ENCODE results near the gene ARHGDIG. TPM values are rescaled to one million over a fixed set of nuclear protein-coding genes. Genes with fewer than 3 reads are reported as not detected.

The ARHGDIG gene
- total RNA-seq, 1 donor from 2014 or later, result 12.3 TPM

DNA sequence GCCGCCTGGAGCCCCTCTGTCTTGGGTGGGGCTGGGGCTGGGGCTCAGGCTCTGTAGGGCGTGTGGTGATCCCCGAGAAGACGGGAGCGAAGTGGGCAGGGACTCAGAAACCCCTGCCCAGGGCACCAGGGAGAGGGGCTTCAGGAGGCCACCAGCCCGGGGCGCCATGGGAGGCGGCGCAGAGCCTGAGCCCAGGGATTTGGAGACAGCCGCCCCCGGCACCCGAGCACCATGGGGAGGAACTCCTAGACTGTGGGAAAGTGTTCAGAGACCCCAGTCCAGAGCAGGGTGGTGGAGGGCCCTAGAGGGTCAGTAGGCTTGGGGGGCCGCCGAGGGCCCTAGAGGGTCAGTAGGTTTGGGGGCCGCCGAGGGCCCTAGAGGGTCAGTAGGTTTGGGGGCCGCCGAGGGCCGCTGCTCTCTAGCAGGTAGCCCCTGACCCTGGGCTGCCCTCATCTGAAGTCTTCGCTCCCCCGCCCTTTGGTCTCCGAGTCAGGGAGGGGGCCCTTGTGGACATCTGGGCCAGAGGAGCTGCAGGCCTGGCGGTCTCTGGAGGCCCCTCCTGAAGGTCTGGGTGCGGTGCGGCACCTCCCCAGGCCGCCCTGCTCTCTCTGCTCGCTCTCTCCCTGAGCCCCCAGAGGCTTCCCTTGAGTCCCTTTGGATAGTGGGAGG is 734 bp downstream of the ARHGDIG start:
- no peak for DNase-seq (ENCODE audit: low read depth, low spot score)

GRCh38 chr16:281660-282255 is 1.4 kb downstream of the ARHGDIG start:
- no peak for DNase-seq (ENCODE audit: low read depth, low spot score)

GRCh38 chr16:282491-282890 is 2.1 kb downstream of the ARHGDIG start:
- DNase-seq (ENCODE audit: low read depth, low spot score), result no peak

DNA sequence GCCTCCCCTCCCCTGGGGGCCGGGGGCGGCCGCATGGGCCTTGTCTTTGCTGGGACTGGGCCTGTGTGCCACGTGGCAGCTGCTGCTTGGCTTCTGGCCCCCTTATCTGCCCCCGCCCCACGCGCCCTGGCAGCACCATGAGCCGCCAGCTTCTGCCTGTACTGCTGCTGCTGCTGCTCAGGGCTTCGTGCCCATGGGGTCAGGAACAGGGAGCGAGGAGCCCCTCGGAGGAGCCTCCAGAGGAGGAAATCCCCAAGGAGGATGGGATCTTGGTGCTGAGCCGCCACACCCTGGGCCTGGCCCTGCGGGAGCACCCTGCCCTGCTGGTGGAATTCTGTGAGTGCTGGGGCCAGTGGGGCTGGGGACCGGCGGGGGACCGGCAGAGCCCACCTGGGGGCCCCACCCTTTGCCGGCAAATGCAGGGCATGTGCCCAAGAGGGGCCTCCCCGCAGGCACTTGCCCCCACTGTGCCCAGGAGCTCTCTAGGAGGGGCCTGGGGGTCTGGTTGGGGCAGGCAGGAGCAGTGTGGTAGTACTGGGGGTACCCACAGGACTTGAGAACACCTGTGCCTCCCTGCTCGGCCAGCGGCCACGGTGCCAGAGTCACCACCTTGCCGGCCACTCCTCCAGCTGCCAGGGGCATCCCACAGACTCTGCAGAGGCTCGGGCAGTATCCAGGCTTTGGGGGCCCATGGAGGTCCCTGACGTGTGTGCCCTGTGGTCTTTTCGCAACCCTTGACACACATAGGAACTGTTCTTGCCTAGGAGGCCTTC is 2.8 kb downstream of the ARHGDIG start, which contains the start of gene PDIA2:
Gene PDIA2, plus strand, starts transcription at position 132 of the 773 bp plus-strand sequence. Its CDS starts 6 bp downstream, at position 138.
- no peak for DNase-seq (ENCODE audit: low read depth, low spot score)

- no peak for DNase-seq (ENCODE audit: low read depth, low spot score)
Measured at GRCh38 chr16:284204-285120, 4.1 kb downstream of the ARHGDIG start.

DNA sequence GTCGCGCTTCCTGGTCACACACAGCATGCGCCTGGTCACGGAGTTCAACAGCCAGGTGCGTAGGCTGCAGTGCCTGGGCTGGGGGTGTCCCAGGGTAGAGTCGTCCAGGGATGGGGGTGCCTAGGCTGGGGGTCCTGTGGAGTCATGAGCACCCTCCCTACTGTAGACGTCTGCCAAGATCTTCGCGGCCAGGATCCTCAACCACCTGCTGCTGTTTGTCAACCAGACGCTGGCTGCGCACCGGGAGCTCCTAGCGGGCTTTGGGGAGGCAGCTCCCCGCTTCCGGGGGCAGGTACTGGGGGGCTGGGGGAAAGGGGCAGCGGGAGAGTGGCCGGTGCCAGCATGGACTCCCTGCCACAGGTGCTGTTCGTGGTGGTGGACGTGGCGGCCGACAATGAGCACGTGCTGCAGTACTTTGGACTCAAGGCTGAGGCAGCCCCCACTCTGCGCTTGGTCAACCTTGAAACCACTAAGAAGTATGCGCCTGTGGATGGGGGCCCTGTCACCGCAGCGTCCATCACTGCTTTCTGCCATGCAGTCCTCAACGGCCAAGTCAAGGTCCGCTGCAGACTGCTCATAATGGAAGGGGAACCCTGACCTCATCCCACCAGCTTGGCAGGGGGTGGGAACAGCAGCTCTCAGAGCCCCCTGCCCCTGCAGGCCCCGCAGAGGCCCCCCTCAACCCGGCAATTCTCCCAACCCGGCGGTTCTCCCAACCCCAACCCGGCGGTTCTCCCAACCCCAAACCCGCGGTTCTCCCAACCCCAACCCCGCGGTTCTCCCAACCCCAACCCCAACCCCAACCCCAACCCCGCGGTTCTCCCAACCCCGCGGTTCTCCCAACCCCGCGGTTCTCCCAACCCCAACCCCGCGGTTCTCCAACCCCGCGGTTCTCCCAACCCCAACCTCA is 5.0 kb downstream of the ARHGDIG start:
- DNase-seq (ENCODE audit: low read depth, low spot score), result no peak

DNA sequence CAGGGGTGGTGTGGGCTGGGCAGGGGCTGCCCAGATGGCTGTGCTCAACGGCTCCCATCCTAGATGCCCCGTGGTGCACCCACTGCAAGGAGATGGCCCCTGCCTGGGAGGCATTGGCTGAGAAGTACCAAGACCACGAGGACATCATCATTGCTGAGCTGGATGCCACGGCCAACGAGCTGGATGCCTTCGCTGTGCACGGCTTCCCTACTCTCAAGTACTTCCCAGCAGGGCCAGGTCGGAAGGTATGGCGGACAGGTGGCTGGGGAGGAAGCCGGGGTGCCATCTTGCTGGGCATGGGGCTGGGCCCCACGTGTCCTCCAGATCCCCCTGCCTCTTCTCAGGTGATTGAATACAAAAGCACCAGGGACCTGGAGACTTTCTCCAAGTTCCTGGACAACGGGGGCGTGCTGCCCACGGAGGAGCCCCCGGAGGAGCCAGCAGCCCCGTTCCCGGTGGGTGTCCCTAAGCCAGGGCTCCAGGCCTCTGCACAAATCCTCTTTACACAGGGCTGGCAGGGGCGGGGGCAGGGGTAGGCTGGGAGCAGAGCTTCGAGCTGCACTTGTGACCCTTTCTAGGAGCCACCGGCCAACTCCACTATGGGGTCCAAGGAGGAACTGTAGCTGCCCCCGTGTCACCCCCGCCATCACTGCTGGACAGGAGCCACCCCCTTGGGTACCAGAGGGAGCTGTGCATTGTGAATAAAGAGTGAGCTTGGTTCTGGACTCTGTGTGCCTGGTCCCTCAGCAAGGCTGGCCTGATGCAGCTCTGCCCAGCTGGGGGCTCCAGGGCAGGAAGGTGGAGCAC is 6.3 kb downstream of the ARHGDIG start:
- no peak for DNase-seq (ENCODE audit: low read depth, low spot score)

DNA sequence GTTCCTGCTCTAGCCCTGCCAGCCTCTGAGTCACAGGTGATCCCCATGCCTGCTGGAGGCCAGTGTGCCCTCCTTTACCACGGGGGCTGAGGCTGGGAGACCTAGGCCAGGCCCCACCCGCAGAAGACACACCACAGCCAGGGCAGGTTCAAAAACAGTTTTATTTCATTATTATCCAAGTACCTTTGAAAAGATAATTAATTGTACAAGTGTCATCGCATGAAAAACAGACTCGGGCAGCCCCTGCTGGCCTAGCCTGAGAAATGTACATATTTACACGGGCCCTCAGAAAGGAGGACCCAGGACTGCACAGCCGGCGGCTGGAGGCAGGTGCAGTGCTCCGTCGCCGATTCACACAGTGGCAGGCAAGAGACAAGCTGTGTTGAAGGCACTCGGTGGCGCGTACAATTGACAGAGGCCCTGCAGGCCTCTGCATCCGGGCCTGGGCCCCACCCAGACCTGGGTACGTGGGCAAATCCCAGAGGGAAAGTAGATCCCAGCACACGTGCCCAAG is 7.0 kb downstream of the ARHGDIG start:
- DNase-seq (ENCODE audit: low read depth, low spot score), result no peak

DNA sequence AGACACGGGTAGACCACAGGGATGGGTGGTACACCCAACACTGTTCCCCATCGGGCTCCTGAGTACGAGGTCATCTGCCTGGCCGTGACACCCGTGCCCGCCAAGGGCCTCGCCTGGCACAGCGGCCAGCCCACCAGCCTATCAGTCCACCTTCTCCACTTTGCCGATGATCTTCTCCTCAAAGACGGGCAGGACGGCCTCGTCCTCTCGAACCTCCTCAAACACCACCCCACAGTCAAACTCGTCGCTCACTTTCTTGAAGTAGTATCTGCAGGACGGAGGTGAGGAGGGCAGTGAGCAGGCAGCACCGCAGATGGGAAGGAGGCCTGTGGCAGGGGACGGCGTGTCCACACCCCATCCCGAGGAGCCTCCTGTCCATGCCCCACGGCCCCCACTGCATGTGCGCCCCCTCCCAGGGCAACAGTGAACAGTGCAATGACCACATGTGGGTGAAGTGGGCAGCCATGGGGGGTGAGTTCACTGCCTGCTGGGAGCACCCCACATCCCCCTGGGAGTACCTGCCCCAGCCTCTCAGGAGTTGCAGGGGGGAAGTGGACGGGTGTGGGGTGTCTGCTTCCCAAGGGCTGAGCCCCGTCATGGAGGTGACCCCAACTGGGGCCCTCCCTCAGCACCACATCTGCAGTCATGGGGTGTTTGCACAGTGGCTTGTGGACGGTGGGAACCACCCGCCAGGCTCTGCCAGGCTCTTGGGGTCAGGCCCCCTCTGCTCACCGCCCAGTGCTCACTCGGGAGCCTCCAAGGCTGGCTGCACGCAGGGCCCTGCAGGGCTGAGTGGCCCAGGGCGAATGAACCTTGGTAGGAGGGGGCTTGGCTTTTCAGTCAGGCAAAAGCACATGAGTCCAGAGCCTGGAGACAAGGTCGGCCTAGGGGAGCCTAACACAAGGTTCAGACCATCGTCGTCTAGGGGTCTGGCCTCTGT is 7.9 kb downstream of the ARHGDIG start:
- no peak for DNase-seq (ENCODE audit: low read depth, low spot score)

- DNase-seq (ENCODE audit: low read depth, low spot score), result no peak
Measured at GRCh38 chr16:289395-289997, 9.1 kb downstream of the ARHGDIG start.

DNA sequence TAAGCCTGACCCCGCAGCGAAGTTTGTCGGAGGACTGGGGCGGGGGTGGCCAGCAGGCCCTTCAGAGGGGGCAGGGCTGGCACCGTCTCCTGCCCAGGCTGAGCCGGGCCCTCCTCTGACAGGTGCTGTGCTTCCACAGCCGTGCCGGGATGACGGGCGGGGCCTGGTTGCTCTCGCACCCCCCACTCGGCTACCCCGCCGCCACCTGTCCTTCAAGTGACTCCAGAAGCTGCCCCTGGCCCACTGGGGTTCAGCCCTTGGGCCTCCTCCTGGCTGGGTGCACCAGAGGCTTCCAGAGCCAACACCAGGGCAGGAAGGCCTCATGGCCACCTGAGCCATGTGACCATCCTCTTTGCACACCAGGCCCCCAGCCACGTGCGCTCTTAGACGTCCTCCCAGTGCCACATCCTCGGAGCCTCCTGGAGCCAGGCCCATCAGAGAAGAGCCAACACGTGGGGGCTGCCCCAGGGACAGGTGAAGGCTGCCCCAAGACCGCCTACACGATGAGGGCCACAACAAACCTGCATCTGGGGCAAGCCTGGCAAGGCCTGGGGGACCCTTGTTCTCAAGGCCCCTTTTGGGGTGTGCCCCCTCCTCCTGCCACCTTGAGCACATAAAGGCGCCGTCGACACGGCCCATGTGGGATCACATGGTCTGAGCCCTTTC is 9.8 kb downstream of the ARHGDIG start:
- no peak for DNase-seq (ENCODE audit: low read depth, low spot score)

DNA sequence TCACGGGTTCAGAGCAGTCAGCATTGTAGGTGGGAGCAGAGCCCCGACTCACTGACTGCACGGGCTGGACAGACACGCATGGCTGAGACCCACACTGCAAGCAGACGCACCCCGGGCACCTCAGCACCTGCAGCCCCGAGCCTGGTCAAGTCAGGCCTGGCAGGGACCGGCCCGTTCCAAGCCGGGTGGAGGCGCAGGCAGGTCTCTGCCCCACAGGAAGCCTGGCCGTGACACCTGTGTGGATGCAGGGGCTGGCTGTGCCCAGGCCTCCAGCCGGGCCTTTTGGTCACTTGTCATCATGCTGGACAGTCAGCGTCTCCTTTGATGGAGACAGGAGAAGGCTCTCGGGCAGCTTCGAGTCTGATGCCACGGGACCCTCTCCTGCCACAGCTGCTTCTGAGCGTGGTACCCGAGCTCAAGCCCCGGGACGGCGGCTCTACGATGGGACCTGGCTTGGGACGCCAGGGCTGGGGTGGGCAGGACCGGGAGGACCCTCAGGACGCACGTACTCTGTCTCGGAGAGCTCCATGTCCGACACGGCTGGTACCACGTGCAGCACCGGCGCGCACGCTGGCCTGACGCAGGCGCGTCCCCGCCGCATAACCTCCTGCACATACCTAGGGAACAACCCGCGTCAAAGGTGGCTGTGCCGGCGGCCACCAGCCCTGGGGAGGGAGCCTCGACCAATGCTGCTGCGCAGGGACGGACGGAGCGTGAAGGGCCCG is 10.5 kb downstream of the ARHGDIG start:
- no peak for DNase-seq (ENCODE audit: low read depth, low spot score)

GRCh38 chr16:291539-291938 is 11.1 kb downstream of the ARHGDIG start:
- no peak for DNase-seq (ENCODE audit: low read depth, low spot score)

DNA sequence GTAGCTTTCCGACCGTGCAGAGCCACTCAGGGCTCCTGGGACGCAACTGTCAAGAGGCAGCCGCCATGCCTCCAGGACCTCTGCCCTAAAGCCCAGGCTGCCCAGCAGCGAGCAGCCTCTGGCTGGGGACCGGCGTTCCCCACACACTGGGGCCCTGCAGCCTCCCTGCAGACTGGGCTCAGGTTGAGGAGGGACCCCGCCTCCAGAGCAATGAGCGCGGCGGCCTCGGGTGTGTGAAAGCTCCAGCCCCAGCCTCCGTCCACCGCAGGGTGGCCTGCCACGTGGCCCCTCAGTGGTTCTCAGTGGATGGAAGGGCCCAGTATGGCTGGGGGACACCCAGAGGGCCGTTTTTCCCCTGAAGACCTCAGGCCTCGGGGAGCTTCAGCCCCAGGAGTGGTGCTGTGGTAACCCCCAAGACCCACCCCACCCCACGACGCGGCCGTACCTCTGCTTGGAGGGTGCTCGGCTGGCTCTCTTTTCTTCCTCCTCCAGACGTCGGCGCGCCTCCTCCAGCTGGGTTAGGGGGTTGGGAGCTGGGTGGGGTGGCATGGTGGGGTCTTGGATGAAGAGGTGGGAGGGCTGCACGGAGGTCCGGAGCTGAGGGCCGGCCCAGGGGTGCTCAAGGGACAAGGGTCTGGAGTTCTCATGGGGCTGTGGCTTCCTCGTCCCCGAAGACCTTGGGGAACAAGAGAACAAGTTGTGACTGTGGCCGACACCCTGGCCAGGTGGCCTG is 12.8 kb downstream of the ARHGDIG start:
- DNase-seq (ENCODE audit: low read depth, low spot score), result no peak

- no peak for DNase-seq (ENCODE audit: low read depth, low spot score)
Measured at GRCh38 chr16:296276-296675, 15.9 kb downstream of the ARHGDIG start.

Data from pulmonary artery endothelial cell (primary cell).